Erythroblast (primary cell): Measurements from ENCODE around the gene PRKAR1B.

Experiments
- GATA1 ChIP-seq: IDR thresholded peaks from 2 replicates; pipeline ENCODE4 v1.6.1; 2011; ENCODE audit warnings: low read depth, mild to moderate bottlenecking, control low read depth, low read length, moderate library complexity
- POLR2A ChIP-seq: IDR thresholded peaks from 2 replicates; pipeline ENCODE4 v1.6.1; 2011; ENCODE audit warnings: mild to moderate bottlenecking, low read length

DNA sequence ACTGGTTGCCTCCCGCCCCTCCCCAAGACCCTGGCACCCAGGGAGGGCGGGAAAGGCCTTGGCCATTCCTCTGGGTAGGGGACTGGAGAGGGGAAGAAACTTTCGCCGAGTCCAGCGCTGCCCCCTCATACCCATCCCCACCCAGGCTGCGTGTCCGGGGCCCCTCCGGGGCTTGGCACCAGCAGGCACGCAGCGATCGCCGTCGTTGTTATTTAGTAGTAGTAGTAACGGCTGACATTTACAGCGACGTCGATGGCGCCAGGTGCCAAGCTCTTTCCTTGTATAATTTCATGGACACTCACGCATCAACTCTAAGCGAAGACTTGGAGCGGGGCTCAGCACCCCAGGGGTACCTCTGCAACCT is 204.1 kb downstream of the PRKAR1B start:
- TF ChIP-seq POLR2A (no peak), GATA1 (no peak)
